MCF 10A (cell line): Measurements from ENCODE around the gene PAPLN. TPM values are rescaled to one million over a fixed set of nuclear protein-coding genes. Genes with fewer than 3 reads are reported as not detected.

ENCODE experiments used
- BruUV-seq: library from RNA; stranded (reverse); fragments of 400-500 nt; replicated peaks from 2 replicates; lab custom pipeline; 2021; lab: Mats Ljungman, UMichigan
- CTCF ChIA-PET: fragments of 300-600 bp; sonication (Branson Sonifier 250); formaldehyde crosslinking; extraction: SDS; loops from one replicate; lab custom pipeline; 2021; ENCODE audit warnings: antibody characterized with exemption, inconsistent platforms; lab: Yijun Ruan, JAX
- POLR2A ChIA-PET: fragments of 300-600, 350-650 bp; sonication (Branson Sonifier 250); formaldehyde crosslinking; extraction: SDS; loops from one replicate; lab custom pipeline; 2020; ENCODE audit warnings: antibody characterized with exemption, inconsistent platforms; lab: Yijun Ruan, JAX
- DNase-seq: peaks from one replicate; pipeline ENCODE4 v3.0.0-alpha.2; 2018; ENCODE audit not compliant: unreplicated experiment
- H3K27ac Mint-ChIP-seq: one replicate; pipeline ENCODE4 v1.8.0; 2022; ENCODE audit warnings: mild to moderate bottlenecking, low read depth, mixed read lengths; ENCODE audit not compliant: unreplicated experiment
- H3K27me3 Mint-ChIP-seq: one replicate; pipeline ENCODE4 v1.8.0; 2022; ENCODE audit warnings: mixed read lengths; ENCODE audit not compliant: insufficient read depth, unreplicated experiment
- H3K36me3 Mint-ChIP-seq: one replicate; pipeline ENCODE4 v1.8.0; 2022; ENCODE audit warnings: mild to moderate bottlenecking, moderate library complexity, mixed read lengths; ENCODE audit not compliant: insufficient read depth, unreplicated experiment
- H3K4me1 Mint-ChIP-seq: one replicate; pipeline ENCODE4 v1.8.0; 2022; ENCODE audit warnings: mixed read lengths; ENCODE audit not compliant: insufficient read depth, unreplicated experiment
- H3K4me3 Mint-ChIP-seq: one replicate; pipeline ENCODE4 v1.8.0; 2022; ENCODE audit warnings: mild to moderate bottlenecking, moderate library complexity, mixed read lengths; ENCODE audit not compliant: unreplicated experiment
- H3K9me3 Mint-ChIP-seq: one replicate; pipeline ENCODE4 v1.8.0; 2022; ENCODE audit warnings: mixed read lengths; ENCODE audit not compliant: unreplicated experiment
- intact Hi-C: fragments of 100-400 bp; cut with micrococcal nuclease; formaldehyde crosslinking; loops from 2 replicates; pipeline ENCODE4 v1.14.1; 2022
- total RNA-seq: library from RNA; stranded (reverse); gene quantifications from 2 replicates; pipeline ENCODE4 v1.2.3, GENCODE V29; 2022
- TF ChIP-seq, protein P1 (sequence below): fragments of 200-600 bp; IDR thresholded peaks from one replicate; pipeline ENCODE4 v1.8.0; 2022; ENCODE audit warnings: antibody characterized with exemption, mild to moderate bottlenecking; ENCODE audit not compliant: unreplicated experiment

PAPLN gene
- total RNA-seq, 1 experiment from 2014 or later, result 2.8 TPM

GRCh38 chr14:73230051-73230450 is 7.3 kb upstream of the PAPLN start:
- ChIA-PET CTCF (interaction anchor here (0.6 to 2.3 kb wide), 3 partner anchors 57 to 127 kb away, joined by 3 to 6 read pairs (median 4); no protein-coding TSS in a partner anchor), POLR2A (interaction anchor here (0.9 kb wide), 1 partner anchor 10 kb away, joined by 3 read pairs; no protein-coding TSS in a partner anchor)
- intact Hi-C loops, result no loop called here
- Mint-ChIP-seq H3K9me3 (no peaks in the 10 kb centered on the region), H3K27me3 (peaks cover 31% of the 10 kb centered on the region), H3K4me3 (no peak overlapping the region), H3K4me1 (peaks cover 18% of the 10 kb centered on the region), H3K27ac (no peak overlapping the region), H3K36me3 (peaks cover 23% of the 10 kb centered on the region)
- BruUV-seq, result no TSS peak
- no peak for DNase-seq
- TF ChIP-seq, protein P1, sequence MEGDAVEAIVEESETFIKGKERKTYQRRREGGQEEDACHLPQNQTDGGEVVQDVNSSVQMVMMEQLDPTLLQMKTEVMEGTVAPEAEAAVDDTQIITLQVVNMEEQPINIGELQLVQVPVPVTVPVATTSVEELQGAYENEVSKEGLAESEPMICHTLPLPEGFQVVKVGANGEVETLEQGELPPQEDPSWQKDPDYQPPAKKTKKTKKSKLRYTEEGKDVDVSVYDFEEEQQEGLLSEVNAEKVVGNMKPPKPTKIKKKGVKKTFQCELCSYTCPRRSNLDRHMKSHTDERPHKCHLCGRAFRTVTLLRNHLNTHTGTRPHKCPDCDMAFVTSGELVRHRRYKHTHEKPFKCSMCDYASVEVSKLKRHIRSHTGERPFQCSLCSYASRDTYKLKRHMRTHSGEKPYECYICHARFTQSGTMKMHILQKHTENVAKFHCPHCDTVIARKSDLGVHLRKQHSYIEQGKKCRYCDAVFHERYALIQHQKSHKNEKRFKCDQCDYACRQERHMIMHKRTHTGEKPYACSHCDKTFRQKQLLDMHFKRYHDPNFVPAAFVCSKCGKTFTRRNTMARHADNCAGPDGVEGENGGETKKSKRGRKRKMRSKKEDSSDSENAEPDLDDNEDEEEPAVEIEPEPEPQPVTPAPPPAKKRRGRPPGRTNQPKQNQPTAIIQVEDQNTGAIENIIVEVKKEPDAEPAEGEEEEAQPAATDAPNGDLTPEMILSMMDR, result no peak

DNA sequence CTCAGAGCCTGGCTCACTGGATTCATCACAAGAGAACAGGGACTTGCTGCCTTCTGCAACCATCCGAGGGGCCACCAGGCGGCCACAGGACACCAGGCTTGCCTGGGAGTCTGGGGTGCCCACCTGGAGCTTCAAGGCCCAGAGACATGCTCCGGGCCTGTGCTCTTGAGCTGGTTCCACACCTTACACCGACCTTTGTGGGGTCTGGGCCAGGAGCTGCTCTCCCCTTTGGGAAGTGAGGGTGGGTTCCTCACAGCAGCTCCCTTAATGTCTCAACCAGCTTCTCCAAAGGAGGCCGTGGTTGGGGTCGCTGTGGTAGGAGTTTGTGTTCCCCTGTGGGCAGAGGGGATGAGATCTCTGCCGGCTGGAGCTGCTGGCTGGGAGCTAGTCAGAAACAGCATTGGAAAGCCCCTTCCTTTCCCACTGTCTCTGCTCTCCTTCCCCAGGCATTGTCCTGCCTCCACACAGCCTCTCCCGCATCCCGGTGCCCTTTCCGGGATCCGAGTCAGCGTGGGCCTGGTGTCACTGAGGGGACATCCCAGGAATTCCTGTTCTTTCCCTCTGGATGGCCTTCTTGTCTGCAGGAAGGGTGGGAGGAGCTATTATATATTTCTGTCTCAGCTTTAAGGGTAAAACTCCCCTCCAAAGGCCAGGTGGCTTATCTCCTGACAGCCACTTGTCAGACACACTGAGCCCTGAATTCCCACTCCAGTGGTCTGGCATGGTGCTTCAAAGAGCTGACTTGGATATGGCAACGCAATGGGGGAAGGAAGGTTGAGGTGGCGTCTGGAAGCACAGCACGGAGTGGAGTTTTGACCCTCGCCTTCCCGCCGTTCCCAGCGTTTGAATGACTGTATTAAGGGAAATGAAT is 5.1 kb upstream of the PAPLN start:
- Mint-ChIP-seq H3K9me3 (no peaks in the 10 kb centered on the region), H3K27ac (no peak overlapping the region), H3K36me3 (peaks cover 16% of the 10 kb centered on the region), H3K4me1 (peaks cover 28% of the 10 kb centered on the region), H3K4me3 (no peak overlapping the region), H3K27me3 (peaks cover 52% of the 10 kb centered on the region)
- DNase-seq, result no peak
- BruUV-seq, result no TSS peak
- CTCF ChIA-PET, result interaction anchor here (0.8 to 2.3 kb wide), 4 partner anchors 9 to 285 kb away, joined by 3 to 6 read pairs (median 4); no protein-coding TSS in a partner anchor
- POLR2A ChIA-PET, result interaction anchor here (0.5 to 1.1 kb wide), 4 partner anchors 15 to 338 kb away, joined by 3 to 5 read pairs (median 4); no protein-coding TSS in a partner anchor
- intact Hi-C loops, result no loop called here
- TF ChIP-seq, protein P1, result no peak

DNA sequence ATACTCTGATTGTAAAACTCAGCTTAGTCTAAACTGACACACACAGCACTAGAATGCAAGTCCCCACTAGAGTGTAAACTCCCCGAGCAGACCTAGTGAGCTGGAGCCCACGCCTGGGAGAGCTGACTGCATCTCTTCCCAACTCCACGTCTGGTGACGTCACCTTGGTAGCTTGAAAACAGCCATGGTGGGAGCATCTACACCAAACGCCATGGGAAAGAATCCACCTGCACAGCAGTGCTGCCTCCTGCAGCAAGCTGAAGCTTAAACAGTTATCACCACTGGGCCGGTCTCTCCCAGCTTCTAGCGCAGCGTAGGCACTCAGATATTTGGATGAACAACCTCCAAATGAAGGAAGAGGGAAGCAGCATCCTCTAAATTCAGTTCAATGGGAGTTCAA is 4.3 kb upstream of the PAPLN start:
- POLR2A ChIA-PET, result interaction anchor here (0.7 to 1.1 kb wide), 3 partner anchors 15 to 339 kb away, joined by 3 to 5 read pairs (median 4); no protein-coding TSS in a partner anchor
- BruUV-seq, result no TSS peak
- Mint-ChIP-seq H3K4me3 (no peak overlapping the region), H3K4me1 (peaks cover 28% of the 10 kb centered on the region), H3K9me3 (no peaks in the 10 kb centered on the region), H3K27me3 (peaks cover 55% of the 10 kb centered on the region), H3K36me3 (peaks cover 12% of the 10 kb centered on the region), H3K27ac (no peak overlapping the region)
- TF ChIP-seq, protein P1, result no peak
- CTCF ChIA-PET, result interaction anchor here (0.7 to 0.8 kb wide), 3 partner anchors 17 to 284 kb away, joined by 3 to 4 read pairs (median 3); no protein-coding TSS in a partner anchor
- intact Hi-C loops, result no loop called here
- no peak for DNase-seq

- intact Hi-C loops, result no loop called here
- H3K27me3 Mint-ChIP-seq, result peaks cover 55% of the 10 kb centered on the region
- ChIA-PET CTCF (interaction anchor here (0.7 kb wide), 1 partner anchor 25 kb away, joined by 3 read pairs; no protein-coding TSS in a partner anchor), POLR2A (interaction anchor here (1.1 kb wide), 1 partner anchor 16 kb away, joined by 5 read pairs; no protein-coding TSS in a partner anchor)
- H3K9me3 Mint-ChIP-seq, result no peaks in the 10 kb centered on the region
- peaks cover 25% of the 10 kb centered on the region for H3K4me1 Mint-ChIP-seq
- no peak overlapping the region for H3K27ac Mint-ChIP-seq
- no peak for DNase-seq
- BruUV-seq, result no TSS peak
- TF ChIP-seq, protein P1, result no peak
- no peak overlapping the region for H3K4me3 Mint-ChIP-seq
- H3K36me3 Mint-ChIP-seq, result peaks cover 12% of the 10 kb centered on the region
Observed at GRCh38 chr14:73233564-73233963, 3.7 kb upstream of the PAPLN start.
